GM21360 (cell line): ENCODE results near the gene ARVCF.

Source experiments
- ATAC-seq: cut with Tn5 transposase; IDR thresholded peaks from one replicate; pipeline ENCODE4 v1.9.1; 2021; ENCODE audit warnings: mild to moderate bottlenecking, moderate library complexity; ENCODE audit not compliant: unreplicated experiment

The ARVCF gene

GRCh38 chr22:20017622-20017958, 967 bp upstream of the ARVCF start:
- no peak for ATAC-seq

DNA sequence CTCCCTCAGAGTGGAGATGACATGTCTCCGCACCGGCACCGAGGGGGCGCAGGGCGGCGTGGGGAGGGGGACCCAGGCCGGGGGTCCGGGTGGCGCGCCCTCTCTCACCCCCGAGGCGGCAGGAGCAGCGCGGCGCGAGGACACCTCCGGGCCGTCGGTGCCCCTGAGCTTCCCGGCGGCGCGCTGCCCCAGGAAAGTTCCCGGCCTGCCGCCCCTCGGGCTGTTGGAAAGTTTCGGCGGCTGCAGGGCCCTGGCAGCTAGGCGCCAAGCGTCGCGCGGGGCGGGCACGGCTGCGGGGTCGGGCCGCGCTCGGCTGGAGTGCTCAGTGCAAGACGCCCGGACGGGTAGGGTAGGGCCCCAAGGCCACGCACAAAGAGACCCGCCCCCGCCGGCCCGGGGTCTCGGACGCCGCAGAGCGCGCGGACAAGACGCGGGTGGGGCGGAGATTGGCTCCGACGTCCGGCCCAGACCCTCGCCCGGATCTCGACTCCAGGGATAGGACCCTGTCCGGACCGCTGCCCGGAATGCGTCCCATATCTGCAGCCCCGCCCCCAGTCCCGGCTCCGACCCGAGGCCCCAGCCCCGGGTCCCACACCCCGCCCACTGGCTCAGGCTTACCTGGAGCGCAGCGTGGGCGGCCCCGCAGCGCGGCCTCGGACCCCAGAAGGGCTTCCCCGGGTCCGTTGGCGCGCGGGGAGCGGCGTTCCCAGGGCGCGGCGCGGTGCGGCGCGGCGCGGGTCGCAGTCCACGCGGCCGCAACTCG, 471 bp downstream of the ARVCF start:
- no peak for ATAC-seq

GRCh38 chr22:20015187-20015625, 1.4 kb downstream of the ARVCF start:
- no peak for ATAC-seq

GRCh38 chr22:20014526-20015186, 2.0 kb downstream of the ARVCF start:
- ATAC-seq = no peak

DNA sequence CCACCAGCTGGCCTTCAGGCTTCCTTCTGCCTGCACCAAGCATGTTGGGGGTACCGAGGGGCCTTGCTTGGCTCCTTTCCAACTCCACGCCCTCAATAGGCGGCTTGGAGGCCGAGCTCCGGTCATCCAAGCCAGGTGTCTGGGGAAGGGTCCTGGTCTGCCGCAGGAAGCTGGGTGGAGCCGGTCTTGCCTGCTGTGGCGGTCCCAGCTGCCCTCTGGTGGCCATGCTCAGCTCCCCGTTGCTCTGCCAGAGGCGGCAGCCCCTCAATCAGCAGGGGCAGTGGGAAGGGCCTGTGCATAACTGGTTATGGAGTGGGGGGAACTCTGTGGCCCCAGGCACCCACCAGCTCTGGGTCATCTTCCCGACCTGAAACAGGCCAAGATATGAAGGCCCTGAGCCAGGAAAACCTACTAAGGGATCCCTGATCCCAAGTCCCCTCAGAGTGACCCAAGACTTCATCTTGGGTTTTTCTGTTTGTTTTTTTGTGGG, 3.2 kb downstream of the ARVCF start:
- no peak for ATAC-seq

DNA sequence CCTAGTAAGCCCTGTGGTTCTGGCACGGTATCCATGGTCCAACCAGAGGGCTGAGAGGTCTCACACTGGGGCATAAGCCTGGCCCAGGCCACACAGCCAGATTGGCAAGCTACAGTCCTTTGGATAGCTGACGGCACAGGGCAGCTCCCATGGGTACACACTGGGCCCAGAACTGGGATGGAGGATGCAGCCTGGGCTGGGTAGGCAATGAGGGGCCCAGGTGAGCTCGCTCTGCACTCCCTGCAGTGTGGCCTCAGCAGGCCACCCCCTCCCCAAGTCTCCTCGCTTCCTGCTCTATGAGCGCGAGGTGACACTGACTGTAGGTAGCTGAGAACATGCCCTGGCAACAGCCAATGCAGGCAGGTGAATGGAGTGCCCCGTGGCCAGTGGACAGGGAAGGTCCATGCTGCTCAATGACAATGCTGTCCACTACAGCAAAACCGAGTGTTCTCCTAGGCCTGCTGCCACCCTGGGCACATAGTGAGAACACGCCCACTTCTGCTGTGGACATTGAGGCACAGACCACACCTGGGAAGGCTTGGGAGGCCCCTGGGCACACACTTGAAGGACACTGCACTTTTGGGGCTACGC, 3.8 kb downstream of the ARVCF start:
- ATAC-seq = no peak

DNA sequence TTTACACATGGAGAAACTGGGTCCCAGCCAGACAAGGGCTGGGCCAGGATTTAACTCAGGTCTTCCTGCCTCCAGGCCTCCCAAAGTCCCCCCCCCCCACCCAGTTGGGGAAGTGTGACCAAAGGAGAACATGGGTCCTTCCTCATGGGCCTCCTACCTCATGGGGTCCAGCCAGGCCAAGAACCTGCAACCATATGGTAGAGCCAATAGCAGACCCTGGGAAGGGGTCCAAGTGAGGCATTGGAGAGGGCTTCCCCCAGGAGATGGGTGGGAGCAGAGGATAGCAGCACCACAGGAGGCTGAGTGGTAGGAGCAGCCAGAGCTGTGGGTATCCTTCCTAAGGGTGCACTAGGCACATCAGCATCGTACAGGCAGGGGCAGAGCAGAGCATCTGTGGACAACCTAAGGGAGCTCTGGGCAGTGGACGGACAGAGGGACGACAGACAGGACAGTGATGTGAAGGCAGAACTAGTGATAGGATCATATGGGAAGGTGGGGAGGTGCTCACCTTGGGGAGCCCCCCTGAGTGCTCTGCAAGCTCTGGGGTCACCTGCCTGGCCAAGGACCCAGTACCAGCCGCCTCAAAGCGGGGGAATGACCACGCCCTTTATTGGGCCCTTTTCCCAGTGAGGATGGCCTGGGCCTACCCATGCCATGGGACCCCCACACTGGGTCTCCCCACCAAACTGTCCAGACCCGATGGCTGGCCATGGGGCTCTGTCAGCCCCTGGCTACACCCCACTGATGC, 4.5 kb downstream of the ARVCF start:
- ATAC-seq = no peak

- no peak for ATAC-seq
Measured at GRCh38 chr22:20011123-20011992, 5.3 kb downstream of the ARVCF start.

GRCh38 chr22:20010307-20011122, 6.1 kb downstream of the ARVCF start:
- no peak for ATAC-seq

DNA sequence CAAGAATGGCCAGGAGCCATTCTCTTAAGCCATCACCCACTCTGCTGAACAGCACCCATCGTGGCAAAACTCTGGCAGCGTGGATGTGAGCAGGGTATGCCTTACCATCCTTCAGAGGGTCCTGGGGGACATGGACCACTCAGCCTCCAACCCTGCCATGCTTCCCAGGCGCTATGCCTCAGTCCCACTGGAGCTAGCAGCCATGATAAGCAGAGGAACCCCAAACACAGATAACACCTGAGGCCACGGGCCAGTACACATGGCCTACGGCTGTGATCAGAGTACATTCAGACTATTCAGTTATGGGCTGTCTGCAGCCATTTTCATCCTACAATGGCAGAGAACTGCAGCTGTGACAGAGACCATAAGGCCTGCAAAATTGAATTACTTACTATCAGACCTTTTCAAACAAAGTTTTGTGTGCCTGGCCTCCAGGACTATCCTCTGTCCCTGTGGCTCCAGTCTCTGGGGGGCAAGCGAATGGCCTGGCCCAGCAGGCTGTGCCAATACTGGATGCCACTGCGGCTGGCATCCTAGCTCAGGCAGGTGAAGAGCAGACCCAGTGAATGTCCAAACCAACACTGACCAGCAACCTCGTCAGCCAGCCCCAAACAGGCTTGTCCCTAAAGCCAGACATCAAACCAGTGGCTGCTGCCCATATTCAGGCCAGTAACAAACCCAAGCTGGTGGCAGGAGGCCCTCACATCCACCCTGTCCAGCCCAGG, 6.9 kb downstream of the ARVCF start:
- ATAC-seq = no peak

- ATAC-seq = no peak
Measured at GRCh38 chr22:20009018-20009491, 7.6 kb downstream of the ARVCF start.

DNA sequence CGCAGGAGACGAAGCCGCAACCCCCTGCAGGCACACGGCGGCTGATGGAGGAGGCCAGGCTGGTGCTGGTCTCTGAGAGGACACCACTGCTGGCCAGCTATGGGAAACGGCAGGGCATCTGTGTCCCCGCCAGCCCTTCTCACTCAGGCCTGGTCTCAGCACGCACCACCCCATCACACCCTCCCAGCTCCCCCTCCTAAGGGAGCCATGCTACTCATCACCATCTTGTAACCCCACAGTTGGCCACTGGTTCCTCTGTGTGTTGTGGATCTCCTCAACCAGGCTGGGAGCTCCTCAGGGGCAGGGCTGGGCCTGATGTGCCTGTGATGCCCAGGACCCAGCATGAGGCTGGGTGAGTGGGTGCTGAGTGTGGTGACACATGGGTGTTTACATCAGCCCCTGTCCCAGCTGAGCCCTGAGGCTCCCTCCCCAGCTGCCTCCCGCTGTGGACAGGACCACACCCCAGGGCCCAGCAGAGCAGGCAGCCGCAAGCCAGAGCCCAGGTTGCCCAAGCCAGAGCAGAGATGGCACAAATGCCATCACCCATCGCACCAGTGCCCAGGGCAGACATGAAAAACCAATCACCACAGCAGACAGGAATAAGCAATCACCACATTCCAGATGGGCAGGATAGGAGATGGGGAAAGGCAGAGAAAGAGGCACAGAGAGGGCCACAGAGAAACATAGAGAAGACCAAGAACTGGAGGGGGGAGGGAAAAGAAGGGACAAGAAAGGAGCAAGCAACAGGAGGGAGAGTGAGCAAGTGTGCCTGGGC, 8.2 kb downstream of the ARVCF start:
- ATAC-seq = no peak

- no peak for ATAC-seq
Measured at GRCh38 chr22:20004464-20004863, 12.2 kb downstream of the ARVCF start.

DNA sequence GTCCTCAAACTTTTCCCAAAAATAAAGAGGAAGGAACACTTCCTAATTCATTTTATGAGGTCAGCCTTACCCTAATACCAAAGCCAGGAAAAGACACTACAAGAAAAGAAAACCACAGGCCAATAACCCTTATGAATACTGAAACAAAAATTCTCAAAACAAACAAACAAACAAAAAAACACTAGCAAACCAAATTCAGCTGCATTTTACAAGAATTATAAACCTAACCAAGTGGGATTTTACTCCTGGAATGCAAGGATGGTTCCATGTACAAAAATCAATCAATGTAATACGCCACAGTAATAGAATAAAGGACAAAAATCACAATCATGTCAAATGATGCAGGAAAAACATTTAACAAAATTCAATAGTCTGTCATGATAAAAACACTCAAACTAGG, 13.3 kb downstream of the ARVCF start:
- ATAC-seq = no peak

GRCh38 chr22:20002636-20003035, 14.0 kb downstream of the ARVCF start:
- ATAC-seq = no peak

DNA sequence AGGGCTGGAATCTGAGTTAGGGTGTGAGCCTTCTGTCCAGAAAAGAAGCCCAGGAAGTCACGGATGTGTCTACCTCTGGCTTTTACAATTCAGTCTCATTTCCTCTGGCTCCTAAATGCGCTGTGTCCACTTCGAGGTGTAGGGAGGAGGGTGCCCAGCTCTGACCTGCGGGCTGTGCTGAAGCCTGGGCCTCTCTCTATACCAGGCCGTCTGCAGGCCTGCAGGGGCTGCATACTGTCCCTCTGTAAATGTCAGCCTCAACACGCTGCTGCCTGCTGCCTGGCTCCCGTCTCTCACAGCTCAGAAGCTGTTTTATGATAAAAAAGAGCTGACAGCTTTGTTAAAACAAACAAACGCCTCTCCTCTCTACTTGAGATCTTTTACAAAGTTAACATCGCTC, 14.5 kb downstream of the ARVCF start:
- no peak for ATAC-seq

GRCh38 chr22:20001082-20001638, 15.5 kb downstream of the ARVCF start:
- ATAC-seq = no peak
